GM19099 (cell line): ENCODE measurements around the gene MKNK2.
A peak's percentile ranks its signal among the peaks of the same experiment; 100 is the strongest.

Source experiments
- POLR2A ChIP-seq: IDR thresholded peaks from 3 replicates; pipeline ENCODE4 v1.6.1; 2011; ENCODE audit warnings: low read depth; ENCODE audit not compliant: insufficient read length; ENCODE audit errors: extremely low read depth

The MKNK2 gene

DNA sequence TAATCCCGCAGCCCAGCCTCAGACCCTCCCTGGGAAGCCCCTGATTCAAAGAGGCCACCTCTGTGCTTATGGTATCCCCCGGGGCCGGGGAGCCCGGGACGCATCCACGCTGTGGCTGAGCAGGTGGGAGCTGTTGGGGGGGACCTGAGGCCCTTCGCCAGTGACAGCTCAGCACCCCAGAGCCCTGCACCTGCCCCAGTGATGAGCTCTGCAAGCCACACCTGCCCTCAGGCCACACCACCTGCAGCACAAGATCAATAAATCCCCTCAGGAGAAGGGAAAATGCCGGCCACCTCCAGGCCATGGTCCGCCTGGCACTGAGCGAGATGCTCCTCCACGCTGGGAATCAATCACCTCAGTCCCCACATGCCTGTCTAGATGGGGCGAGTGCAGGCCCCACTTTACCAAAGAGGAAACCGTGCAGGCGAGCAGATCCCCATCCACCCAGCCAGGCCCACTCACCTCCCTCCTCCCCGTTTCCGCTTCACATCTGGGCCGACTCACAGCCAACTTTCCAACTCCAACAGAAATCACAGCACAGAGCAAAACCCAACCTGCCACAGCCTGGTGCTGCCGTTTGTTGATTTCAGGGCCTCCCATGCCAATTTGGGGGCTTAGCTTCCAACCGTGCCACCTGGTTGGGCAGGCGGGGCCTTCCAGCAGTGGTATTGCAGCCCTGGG is 32.3 kb upstream of the MKNK2 start:
- TF ChIP-seq POLR2A = peak; percentile 57

GRCh38 chr19:2081873-2082810 is 31.1 kb upstream of the MKNK2 start:
- TF ChIP-seq POLR2A = peak; percentile 45

DNA sequence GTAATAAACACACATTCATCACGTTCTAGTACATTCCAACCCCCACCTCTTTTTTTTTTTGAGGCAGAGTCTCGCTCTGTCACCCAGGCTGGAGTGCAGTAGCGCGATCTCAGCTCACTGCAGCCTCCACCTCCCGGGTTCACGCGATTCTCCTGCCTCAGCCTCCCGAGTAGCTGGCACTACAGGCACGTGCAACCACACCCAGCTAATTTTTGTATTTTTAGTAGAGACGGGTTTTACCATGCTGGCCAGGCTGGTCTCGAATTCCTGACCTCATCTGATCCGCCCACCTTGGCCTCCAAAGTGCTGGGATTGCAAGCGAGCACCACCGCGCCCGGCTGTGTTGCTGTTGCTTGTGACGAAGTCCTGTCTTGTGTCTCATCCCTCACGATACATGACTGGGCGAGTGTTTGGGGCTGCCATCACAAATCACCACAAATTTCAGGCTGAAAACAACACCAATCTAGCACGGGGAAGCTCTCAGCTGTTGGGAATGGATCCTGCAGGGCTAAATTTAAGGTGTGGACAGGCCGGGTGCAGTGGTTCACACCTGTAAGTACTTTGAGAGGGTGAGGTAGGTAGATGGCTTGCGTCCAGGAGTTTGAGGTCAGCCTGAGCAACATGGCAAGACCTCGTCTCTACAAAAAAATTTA is 29.4 kb upstream of the MKNK2 start:
- TF ChIP-seq POLR2A = no peak

GRCh38 chr19:2079865-2080301 is 28.8 kb upstream of the MKNK2 start:
- no peak for TF ChIP-seq POLR2A

DNA sequence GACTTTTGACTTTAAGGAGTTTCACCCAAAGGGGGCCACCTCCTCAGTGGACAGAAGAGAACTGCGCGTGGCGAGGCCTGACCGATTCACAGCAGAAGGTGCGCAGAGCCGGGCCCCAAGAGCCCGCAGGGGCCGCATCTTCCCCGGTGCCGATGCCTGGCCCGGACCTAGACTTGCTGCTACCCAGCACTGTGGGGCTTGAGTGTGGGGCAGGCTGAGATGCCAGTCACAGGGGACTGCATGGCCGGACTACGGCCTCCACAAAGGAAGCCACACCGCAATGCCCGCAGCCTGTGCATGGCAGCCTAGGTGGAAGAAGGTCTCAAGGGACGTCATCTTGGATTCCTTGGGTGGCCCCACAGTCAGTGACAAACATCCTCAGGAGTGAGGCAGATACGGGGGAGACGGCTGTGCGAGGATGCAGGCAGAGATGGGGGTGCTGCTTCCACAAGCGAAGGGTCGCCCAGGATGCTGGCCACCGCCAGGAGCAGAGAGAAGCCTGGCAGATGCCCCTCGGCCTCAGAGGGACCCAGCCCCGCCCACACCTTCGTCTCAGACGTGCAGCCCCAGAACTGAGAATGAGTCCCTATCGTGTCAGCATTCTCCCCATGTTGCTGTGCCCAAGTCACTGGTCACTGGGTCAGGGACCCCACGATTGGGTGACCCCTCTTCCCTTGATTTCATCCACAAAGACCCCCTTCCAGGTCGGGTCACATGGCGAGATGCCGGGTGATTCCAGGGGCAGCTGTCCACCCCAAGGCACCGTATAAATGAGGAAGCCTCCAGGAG is 28.2 kb upstream of the MKNK2 start:
- peak; percentile 29 for TF ChIP-seq POLR2A

- TF ChIP-seq POLR2A = no peak
Observed at GRCh38 chr19:2077833-2078619, 27.0 kb upstream of the MKNK2 start.

- TF ChIP-seq POLR2A = no peak
Observed at GRCh38 chr19:2077398-2077797, 26.4 kb upstream of the MKNK2 start.

GRCh38 chr19:2076526-2076944 is 25.5 kb upstream of the MKNK2 start:
- TF ChIP-seq POLR2A = no peak

DNA sequence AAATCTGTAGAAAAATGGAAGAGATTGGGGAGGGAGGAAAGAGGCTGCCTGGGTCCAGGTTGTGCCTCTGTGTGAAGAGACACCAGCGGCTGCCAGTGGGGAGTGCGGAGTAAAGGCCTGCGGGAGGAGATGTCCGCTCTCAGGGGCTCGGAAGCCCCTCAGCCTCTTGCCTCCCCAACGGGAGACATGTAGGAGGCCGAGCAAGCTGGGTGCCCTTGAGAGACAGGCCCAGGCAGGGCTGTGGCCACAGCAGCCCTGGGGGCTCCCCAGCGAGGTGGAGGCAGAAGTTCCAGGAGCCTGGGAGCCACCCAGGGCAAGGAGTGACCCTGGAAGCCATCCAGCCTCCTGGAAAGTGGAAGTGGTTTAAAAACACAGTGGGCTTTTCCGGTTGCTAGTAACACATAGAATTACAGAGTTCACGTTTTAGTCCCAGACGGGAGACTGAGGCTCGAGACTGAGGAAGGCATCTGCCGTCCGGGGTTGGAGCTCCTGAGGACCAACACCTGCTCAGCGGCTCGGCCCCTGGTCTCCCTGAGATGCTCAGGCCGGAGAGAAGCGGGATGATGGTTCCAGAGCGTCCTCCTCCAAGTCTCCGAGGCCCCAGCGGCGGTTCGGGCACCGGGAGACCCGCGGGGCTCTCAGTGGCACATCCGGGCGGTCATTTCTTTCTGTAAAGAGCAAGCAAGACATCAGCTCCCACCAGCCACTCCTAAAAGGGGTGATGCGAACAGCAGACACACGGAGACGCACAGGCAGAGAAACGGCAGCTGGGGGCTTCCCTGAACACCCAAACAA is 21.9 kb upstream of the MKNK2 start:
- TF ChIP-seq POLR2A = no peak

GRCh38 chr19:2070986-2071673 is 20.1 kb upstream of the MKNK2 start:
- no peak for TF ChIP-seq POLR2A

DNA sequence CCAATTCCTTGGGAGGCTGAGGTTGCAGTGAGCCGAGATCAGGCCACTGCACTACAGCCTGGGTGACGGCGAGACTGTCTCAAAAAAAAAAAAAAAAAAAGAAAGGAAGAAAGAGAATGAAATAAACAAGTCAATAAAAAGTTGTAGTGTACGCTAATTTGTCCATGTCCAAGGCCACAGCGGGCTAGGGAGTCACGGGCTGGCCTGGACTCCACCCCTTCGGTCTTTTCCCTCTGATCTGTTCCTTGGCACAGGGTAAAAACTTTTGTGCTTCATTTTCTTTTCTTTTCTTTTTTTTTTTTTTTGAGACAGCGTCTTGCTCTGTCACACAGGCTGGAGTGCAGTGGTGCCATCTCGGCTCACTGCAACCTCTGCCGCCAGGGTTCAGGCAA is 19.4 kb upstream of the MKNK2 start:
- no peak for TF ChIP-seq POLR2A

GRCh38 chr19:2064788-2065524 is 13.9 kb upstream of the MKNK2 start:
- no peak for TF ChIP-seq POLR2A
